ENCODE measurements around the gene SLU7. TPM values are rescaled to one million over a fixed set of nuclear protein-coding genes. Genes with fewer than 3 reads are reported as not detected.

The SLU7 gene
- total RNA-seq, 4 donors from 2014 or later = 70.1 to 122 (median 96.3) TPM

DNA sequence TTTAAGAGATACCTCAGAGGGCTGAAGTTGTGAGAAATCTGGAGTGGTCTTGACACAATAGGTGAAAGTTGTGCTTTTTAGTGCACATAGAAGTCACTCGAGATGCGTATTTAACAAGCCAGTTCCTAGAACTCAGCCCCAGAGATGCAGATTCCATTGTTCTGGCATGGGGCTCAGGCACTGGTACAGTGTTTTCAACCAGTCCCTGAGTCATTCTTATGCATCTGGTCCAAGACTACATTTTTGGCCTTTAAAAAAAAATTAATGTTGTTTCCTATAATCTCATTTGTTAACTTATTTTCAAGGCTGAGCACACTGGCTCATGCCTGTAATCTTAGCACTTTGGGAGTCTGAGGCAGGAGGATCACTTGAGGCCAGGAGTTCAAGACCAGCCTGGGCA, 32.4 kb upstream of the SLU7 start:
- intact Hi-C loops (cut with DNase I) = no loop called here
- Histone ChIP-seq H3K9me3 (no peaks in the 10 kb centered on the region), H3K27me3 (no peaks in the 10 kb centered on the region), H3K4me1 (peaks cover 23 to 27% of the 10 kb centered on the region in 2 donors), H3K36me3 (no peaks in the 10 kb centered on the region), H3K27ac (peak overlapping the region in 1 of 3 donors; percentile 86), H3K4me3 (replicated peaks in 1 of 3) (no peak overlapping the region)
- DNase-seq = no peak
- no peak for TF ChIP-seq POLR2A (IDR thresholded peaks at IDR 0.05)
- TF ChIP-seq, protein P1, sequence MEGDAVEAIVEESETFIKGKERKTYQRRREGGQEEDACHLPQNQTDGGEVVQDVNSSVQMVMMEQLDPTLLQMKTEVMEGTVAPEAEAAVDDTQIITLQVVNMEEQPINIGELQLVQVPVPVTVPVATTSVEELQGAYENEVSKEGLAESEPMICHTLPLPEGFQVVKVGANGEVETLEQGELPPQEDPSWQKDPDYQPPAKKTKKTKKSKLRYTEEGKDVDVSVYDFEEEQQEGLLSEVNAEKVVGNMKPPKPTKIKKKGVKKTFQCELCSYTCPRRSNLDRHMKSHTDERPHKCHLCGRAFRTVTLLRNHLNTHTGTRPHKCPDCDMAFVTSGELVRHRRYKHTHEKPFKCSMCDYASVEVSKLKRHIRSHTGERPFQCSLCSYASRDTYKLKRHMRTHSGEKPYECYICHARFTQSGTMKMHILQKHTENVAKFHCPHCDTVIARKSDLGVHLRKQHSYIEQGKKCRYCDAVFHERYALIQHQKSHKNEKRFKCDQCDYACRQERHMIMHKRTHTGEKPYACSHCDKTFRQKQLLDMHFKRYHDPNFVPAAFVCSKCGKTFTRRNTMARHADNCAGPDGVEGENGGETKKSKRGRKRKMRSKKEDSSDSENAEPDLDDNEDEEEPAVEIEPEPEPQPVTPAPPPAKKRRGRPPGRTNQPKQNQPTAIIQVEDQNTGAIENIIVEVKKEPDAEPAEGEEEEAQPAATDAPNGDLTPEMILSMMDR (IDR thresholded peaks at IDR 0.05) = no peak
- 85 to 100% methylated on average over 2 of the region's 2 CpGs for WGBS, 2 donors

DNA sequence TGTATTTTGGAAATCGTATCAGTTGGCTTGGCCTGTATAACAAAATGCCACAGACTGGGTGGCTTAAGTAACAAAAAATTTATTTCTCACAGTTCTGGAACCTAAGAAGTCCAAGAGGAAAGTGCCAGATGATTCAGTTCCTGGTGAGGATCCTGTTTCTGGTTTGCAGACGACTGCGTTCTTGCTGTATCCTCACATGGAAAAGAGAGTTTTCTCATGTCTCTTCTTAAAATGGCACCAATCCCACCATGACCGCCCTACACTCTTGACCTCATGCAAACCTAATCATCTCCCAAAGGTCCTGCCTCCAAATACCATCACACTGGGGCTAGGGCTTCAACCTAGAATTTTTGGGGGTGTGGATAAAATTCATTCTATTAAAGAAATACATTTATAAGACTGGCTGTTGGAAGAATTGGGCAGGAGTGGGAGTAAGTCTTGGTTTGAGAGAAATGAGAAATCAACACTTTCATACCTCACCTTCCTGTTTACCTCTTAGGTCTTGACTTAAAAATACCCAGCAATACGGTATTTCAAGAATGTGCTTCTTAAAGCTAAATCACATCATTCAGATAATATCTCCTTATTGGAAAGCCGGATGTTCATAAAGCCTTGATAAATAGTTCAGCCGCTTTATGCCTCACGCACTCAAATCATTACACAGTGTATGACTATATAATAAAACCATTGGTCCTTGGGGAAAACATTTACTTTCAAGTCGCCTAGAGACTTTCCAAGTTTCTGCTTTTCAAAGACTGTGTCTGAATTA, 31.5 kb upstream of the SLU7 start:
- H3K4me3 ChIP-seq (replicated peaks in 1 of 3) = no peak overlapping the region
- DNase-seq = no peak
- no peaks in the 10 kb centered on the region for H3K9me3 ChIP-seq
- peaks cover 23 to 27% of the 10 kb centered on the region in 2 donors for H3K4me1 ChIP-seq
- H3K36me3 ChIP-seq = no peaks in the 10 kb centered on the region
- intact Hi-C loops (cut with DNase I) = no loop called here
- no peak overlapping the region for H3K27ac ChIP-seq
- no peaks in the 10 kb centered on the region for H3K27me3 ChIP-seq
- TF ChIP-seq, protein P1 (IDR thresholded peaks at IDR 0.05) = no peak
- 88 to 90% methylated on average over 9 of the region's 9 CpGs for WGBS, 2 donors

DNA sequence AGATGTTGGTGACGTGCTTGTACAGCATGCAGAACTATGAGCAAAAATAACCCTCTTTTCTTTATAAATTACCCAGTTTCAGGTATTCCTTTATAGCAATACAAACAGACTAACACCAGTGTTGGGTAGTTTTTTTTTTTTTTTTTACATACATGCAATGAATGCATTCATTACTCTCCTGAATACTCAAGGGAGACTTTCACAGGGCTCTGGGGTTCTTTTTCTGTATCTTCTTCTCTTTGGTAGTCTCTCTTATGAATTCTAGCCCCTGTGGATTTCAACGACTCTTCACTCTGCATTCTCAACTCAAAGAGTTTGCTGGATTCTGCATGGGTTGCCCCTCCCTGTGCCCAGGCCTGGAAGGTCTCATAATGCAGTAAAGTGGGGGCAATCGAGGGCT, 30.6 kb upstream of the SLU7 start:
- H3K4me1 ChIP-seq = peaks cover 23 to 27% of the 10 kb centered on the region in 2 donors
- DNase-seq = no peak
- H3K27ac ChIP-seq = peak overlapping the region in 1 of 3 donors; percentile 12
- TF ChIP-seq POLR2A (IDR thresholded peaks at IDR 0.05) = no peak
- TF ChIP-seq, protein P1 (IDR thresholded peaks at IDR 0.05) = no peak
- no peaks in the 10 kb centered on the region for H3K36me3 ChIP-seq
- no peaks in the 10 kb centered on the region for H3K27me3 ChIP-seq
- intact Hi-C loops (cut with DNase I) = no loop called here
- WGBS, 2 donors = 77 to 89% methylated on average over 3 of the region's 3 CpGs
- no peaks in the 10 kb centered on the region for H3K9me3 ChIP-seq
- no peak overlapping the region for H3K4me3 ChIP-seq (replicated peaks in 1 of 3)

DNA sequence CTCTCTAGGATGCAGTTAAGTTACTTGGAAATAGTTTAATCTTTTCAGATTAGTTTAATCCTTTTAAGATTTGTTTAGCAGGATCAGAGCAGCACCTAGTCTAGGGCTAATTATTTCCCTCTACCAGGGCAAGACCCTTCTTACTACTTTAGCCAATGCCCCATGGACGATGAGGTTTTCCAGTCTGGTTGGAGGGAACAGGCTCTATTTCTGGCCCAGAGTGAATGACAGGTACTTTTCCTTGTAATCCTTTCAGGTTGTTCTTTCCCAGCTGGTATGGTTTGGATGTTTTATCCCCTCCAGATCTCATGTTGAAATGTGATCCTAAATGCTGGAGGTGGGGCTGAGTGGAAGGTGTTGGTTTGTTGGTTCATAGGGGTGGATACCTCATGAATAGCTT, 30.0 kb upstream of the SLU7 start:
- no peaks in the 10 kb centered on the region for H3K27me3 ChIP-seq
- intact Hi-C loops (cut with DNase I) = no loop called here
- no peak overlapping the region for H3K27ac ChIP-seq
- TF ChIP-seq, protein P1 (IDR thresholded peaks at IDR 0.05) = no peak
- TF ChIP-seq POLR2A (IDR thresholded peaks at IDR 0.05) = no peak
- H3K4me3 ChIP-seq (replicated peaks in 1 of 3) = no peak overlapping the region
- 92 to 95% methylated on average over 1 of the region's 1 CpG for WGBS, 2 donors
- no peaks in the 10 kb centered on the region for H3K36me3 ChIP-seq
- DNase-seq = no peak
- H3K9me3 ChIP-seq = no peaks in the 10 kb centered on the region
- H3K4me1 ChIP-seq = peaks cover 25% of the 10 kb centered on the region in 2 donors

DNA sequence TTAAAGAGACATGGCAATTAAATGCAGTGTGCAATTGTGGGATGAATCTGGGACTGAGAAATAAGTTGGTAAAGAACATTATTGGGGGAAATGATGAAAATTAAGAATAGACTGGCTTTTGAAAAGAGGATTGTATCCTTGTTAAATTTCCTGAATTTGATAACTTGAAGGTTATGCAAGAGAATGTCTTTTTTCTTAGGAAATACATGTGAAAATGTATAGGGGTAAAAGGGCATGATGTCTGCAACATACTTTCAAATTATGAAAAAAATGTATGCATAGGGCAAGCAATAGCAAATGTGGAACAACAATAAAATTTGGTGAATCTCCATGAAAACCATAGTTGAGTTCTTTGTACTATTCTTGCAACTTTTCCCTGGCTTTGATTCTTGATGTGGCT, 26.9 kb upstream of the SLU7 start:
- DNase-seq = no peak
- Histone ChIP-seq H3K4me1 (peaks cover 15 to 18% of the 10 kb centered on the region in 2 donors), H3K27ac (no peak overlapping the region), H3K4me3 (replicated peaks in 1 of 3) (no peak overlapping the region), H3K9me3 (no peaks in the 10 kb centered on the region), H3K27me3 (no peaks in the 10 kb centered on the region), H3K36me3 (no peaks in the 10 kb centered on the region)
- TF ChIP-seq, protein P1 (IDR thresholded peaks at IDR 0.05) = no peak
- no peak for TF ChIP-seq POLR2A (IDR thresholded peaks at IDR 0.05)
- intact Hi-C loops (cut with DNase I) = no loop called here
